SU-DHL-6 (cell line): ENCODE data around the gene SLC35A5.
A peak's percentile ranks its signal among the peaks of the same experiment; 100 is the strongest.
"Not testable (repeated sequence)": the region's sequence is repeated elsewhere in the genome, so short reads cannot be mapped to it uniquely, and the experiment has no call there.

Source experiments
- H2AFZ ChIP-seq: fragments of 200-600 bp; sonication (generic); 2 replicates; pipeline ENCODE4 v1.6.1; 2014; ENCODE audit warnings: low read depth, mild to moderate bottlenecking, moderate library complexity, mixed read lengths, antibody characterized with exemption, low read length; ENCODE audit not compliant: severe bottlenecking
- H3F3A ChIP-seq: fragments of 200-600 bp; shearing (Covaris generic); 2 replicates; pipeline ENCODE4 v1.6.0; 2016; ENCODE audit warnings: antibody characterized with exemption, mild to moderate bottlenecking; ENCODE audit not compliant: insufficient read depth
- H3K27ac ChIP-seq: fragments of 200-600 bp; sonication (generic); 2 replicates; pipeline ENCODE4 v1.5.1; 2016; ENCODE audit warnings: low read depth, mild to moderate bottlenecking, low read length, moderate library complexity, mixed read lengths
- H3K27me3 ChIP-seq: fragments of 200-600 bp; sonication (generic), shearing (Covaris generic); 2 replicates; pipeline ENCODE4 v1.6.0; 2014; ENCODE audit warnings: mild to moderate bottlenecking, low read length
- H3K36me3 ChIP-seq: fragments of 200-600 bp; sonication (generic); 2 replicates; pipeline ENCODE4 v1.6.1; 2014; ENCODE audit warnings: mild to moderate bottlenecking, low read length, mixed read lengths
- H3K4me2 ChIP-seq: fragments of 300-600, 200-600 bp; shearing (Covaris generic), sonication (generic); 2 replicates; pipeline ENCODE4 v1.6.0; 2014; ENCODE audit warnings: low read length, low read depth, mild to moderate bottlenecking; ENCODE audit not compliant: poor library complexity, severe bottlenecking
- H3K4me3 ChIP-seq: fragments of 200-600 bp; sonication (generic); 2 replicates; pipeline ENCODE4 v1.5.1; 2014; ENCODE audit warnings: antibody characterized with exemption, low read length, mild to moderate bottlenecking, mixed read lengths; ENCODE audit not compliant: insufficient read depth, poor library complexity, severe bottlenecking
- H3K79me2 ChIP-seq: fragments of 200-600 bp; sonication (generic); 2 replicates; pipeline ENCODE4 v1.6.1; 2014; ENCODE audit warnings: mild to moderate bottlenecking, low read length, moderate library complexity; ENCODE audit not compliant: insufficient read depth
- H3K9ac ChIP-seq: fragments of 200-600 bp; sonication (generic); 2 replicates; pipeline ENCODE4 v1.7.0; 2014; ENCODE audit warnings: mild to moderate bottlenecking, low read length
- H3K9me2 ChIP-seq: fragments of 200-600 bp; sonication (generic); replicated peaks from 2 replicates; pipeline ENCODE4 v1.6.1; 2014; ENCODE audit warnings: low read length; ENCODE audit not compliant: insufficient read depth
- H3K9me3 ChIP-seq: fragments of 200-600 bp; sonication (generic); 2 replicates; pipeline ENCODE4 v1.6.1; 2014; ENCODE audit warnings: low read length, mixed read lengths; ENCODE audit not compliant: insufficient read depth
- H4K20me1 ChIP-seq: fragments of 200-600 bp; sonication (generic); 2 replicates; pipeline ENCODE4 v1.6.1; 2014; ENCODE audit warnings: low read depth, mild to moderate bottlenecking, antibody characterized with exemption, low read length, moderate library complexity, mixed read lengths
- CTCF ChIP-seq: fragments of 200-600 bp; sonication (generic); IDR thresholded peaks from one replicate; pipeline ENCODE4 v1.5.1; 2017; ENCODE audit warnings: antibody characterized with exemption, mild to moderate bottlenecking, low read length, moderate library complexity; ENCODE audit not compliant: insufficient read depth, poor library complexity, severe bottlenecking
- EZH2phosphoT487 ChIP-seq: fragments of 200-600 bp; sonication (generic), shearing (Covaris generic); conservative IDR thresholded peaks from 2 replicates; pipeline ENCODE4 v1.6.1; 2018; ENCODE audit warnings: mild to moderate bottlenecking, antibody characterized with exemption, low read length, moderate library complexity, mixed read lengths

The SLC35A5 gene

GRCh38 chr3:112519424-112520001, 42.3 kb upstream of the SLC35A5 start:
- Histone ChIP-seq H3K4me2 (no peak overlapping the region), H3K4me3 (no peak overlapping the region), H3K9me2 (no peaks in the 10 kb centered on the region), H3K9me3 (no peaks in the 10 kb centered on the region), H3K9ac (no peak overlapping the region), H3K27ac (no peak overlapping the region), H3F3A (peaks cover 8% of the 10 kb centered on the region; the same call in 1 of the 2 replicates), H4K20me1 (no peaks in the 10 kb centered on the region), H3K79me2 (no peaks in the 10 kb centered on the region), H3K27me3 (no peaks in the 10 kb centered on the region), H3K36me3 (no peaks in the 10 kb centered on the region), H2AFZ (peak overlapping the region; percentile 81)
- TF ChIP-seq EZH2phosphoT487, result no peak
- peak; percentile 89 for TF ChIP-seq CTCF

GRCh38 chr3:112524127-112524526, 37.7 kb upstream of the SLC35A5 start:
- not testable (repeated sequence) for H3K9me2 ChIP-seq, H3K27me3 ChIP-seq, H3K79me2 ChIP-seq, H4K20me1 ChIP-seq, H3K9ac ChIP-seq, H2AFZ ChIP-seq, H3F3A ChIP-seq, H3K36me3 ChIP-seq, H3K4me3 ChIP-seq, H3K27ac ChIP-seq, H3K9me3 ChIP-seq, H3K4me2 ChIP-seq

GRCh38 chr3:112530573-112530972, 31.3 kb upstream of the SLC35A5 start:
- Histone ChIP-seq H4K20me1 (no peaks in the 10 kb centered on the region), H2AFZ (no peak overlapping the region), H3K27ac (no peak overlapping the region), H3K4me3 (no peak overlapping the region), H3K4me2 (no peak overlapping the region), H3K27me3 (no peaks in the 10 kb centered on the region), H3K36me3 (peaks cover 39% of the 10 kb centered on the region), H3K9me2 (no peaks in the 10 kb centered on the region), H3K79me2 (no peaks in the 10 kb centered on the region), H3K9ac (no peak overlapping the region), H3K9me3 (no peaks in the 10 kb centered on the region), H3F3A (peaks cover 27% of the 10 kb centered on the region)
- TF ChIP-seq CTCF (no peak), EZH2phosphoT487 (no peak)

- H3K4me2 ChIP-seq, result no peak overlapping the region
- peaks cover 44% of the 10 kb centered on the region for H3K36me3 ChIP-seq
- peaks cover 27% of the 10 kb centered on the region for H3F3A ChIP-seq
Observed at GRCh38 chr3:112531358-112531781, 30.5 kb upstream of the SLC35A5 start.

More at GRCh38 chr3:112531358-112531781, 30.5 kb upstream of the SLC35A5 start:
- Histone ChIP-seq H3K4me3 (no peak overlapping the region), H3K9me2 (no peaks in the 10 kb centered on the region), H3K79me2 (no peaks in the 10 kb centered on the region), H3K9ac (no peak overlapping the region), H3K27ac (no peak overlapping the region), H2AFZ (no peak overlapping the region), H3K9me3 (no peaks in the 10 kb centered on the region), H3K27me3 (no peaks in the 10 kb centered on the region), H4K20me1 (no peaks in the 10 kb centered on the region)
- TF ChIP-seq EZH2phosphoT487 (no peak), CTCF (peak; percentile 66)
